ENCODE measurements around the gene UEVLD.

Gene UEVLD

GRCh38 chr11:18588297-18589252, at the start of gene UEVLD:
TSS of gene UEVLD (minus strand) at chr11:18588734. CDS start at chr11:18588654, 80 bp downstream.
- TF ChIP-seq CTCF (IDR thresholded peaks at IDR 0.05; ENCODE audit: extremely low read depth, missing control alignments): no peak
- peak; percentile 72 for DNase-seq (ENCODE audit: low spot score)

DNA sequence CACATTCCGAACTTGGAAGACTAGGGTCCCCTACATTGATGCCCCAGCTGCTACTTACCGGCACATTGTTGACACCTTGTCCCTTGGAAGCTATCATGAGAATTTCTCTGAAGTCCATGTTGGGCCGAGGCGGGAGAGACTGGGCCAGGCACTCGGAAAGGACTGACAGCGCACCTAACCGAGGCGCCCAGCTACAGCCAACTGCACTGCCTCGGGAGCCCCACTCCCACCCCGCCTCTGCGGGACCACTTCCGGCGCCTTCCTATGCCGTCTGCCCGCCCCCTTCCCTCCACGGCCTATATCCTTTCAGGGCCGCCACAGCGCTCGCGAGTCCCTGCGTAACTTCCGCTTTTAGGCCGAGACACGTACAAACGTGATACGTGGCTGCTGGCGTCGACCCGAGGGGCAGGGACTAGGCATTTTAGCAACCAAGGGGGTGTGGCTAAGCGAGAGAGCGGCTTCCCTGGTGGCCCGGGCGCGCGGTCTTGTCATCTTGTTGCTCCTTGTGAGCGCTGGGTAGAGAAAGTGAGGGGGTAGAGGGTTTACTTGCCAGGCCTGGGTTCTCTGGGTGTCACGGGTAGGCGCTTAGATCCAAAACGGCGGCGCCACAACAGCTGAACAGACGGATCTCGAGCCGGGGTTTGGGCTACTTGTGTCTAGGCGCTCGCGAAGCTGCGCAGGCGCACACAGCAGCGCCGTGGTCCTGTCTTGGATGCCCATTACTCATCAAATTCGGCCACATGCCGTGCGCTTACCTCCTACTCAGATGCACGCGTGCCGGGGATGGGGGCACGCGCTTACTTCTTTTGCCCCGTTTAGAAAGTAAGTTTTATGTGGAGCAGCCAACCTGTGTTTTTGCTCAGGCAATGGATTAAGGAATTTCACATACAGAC, 45.9 kb upstream of the UEVLD start, which contains the start of gene SPTY2D1:
SPTY2D1 (minus strand) TSS at position 203 of the 893 bp plus-strand sequence; CDS start at position 118, 85 bp downstream.
- DNase-seq (ENCODE audit: low spot score): peak; percentile 91
- no peak for TF ChIP-seq CTCF (IDR thresholded peaks at IDR 0.05; ENCODE audit: extremely low read depth, missing control alignments)

DNA sequence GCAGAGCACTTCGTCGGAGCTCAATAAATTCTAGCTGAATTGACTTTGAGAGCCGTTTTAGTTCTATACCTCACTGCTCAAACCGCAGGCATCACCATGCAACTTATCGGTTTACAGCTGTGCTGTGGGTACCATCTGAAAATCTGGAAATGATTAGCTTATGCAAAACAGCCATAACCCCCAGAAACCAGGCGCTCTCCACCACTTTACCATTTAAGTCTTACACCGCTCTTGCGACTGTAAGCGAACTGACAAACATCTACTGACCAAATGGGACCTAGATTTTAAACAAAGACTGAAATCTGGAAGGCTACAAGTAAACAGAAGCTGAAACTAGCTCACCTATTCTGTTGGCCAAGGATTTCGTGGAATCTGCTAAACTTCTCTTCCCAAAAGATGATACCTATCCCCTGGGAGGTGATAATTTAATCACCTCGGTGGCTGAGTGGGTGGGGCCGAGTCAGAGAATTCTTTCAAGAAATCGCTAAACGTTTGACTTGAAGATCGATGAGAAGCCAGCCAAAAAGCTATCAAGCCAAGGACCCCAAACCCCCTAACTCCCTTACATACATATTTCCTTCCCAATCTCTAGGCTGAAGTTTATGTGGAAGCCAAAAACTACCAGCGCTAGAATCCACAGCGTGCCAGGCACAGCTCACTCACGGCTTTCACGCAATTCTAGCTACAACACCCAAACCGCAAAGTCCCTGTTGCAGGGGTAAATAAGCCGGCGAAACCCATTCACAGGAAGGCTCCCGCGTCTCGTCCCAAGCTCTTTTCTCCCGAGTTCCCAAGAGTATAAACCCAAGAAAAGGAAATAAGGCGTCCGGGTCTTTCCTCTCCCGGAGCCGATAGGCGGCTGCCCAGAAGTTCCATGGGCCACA, 45.0 kb upstream of the UEVLD start:
- no peak for TF ChIP-seq CTCF (IDR thresholded peaks at IDR 0.05; ENCODE audit: extremely low read depth, missing control alignments)
- DNase-seq (ENCODE audit: low spot score): peak; percentile 30

GRCh38 chr11:18632841-18633240, 44.3 kb upstream of the UEVLD start:
- TF ChIP-seq CTCF (IDR thresholded peaks at IDR 0.05; ENCODE audit: extremely low read depth, missing control alignments): no peak
- no peak for DNase-seq (ENCODE audit: low spot score)

DNA sequence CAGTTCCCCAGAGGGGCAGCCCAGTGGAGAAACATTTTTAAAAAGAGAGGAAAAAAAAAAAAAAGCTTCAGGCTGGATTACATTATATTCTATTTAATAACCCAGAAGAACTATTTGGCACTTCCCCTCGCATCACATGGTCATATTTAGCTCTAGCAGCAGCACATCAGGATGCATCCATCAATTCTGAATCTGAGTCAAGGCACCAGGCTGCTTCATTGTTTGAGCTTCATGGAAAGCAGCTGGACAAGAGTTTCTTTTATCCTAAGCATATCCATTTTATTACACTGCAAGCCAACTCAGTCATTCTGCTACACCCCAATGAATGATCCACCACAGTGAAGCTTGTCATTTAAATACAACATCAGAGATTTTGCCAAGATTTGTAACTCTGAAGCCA, 35.6 kb upstream of the UEVLD start:
- DNase-seq (ENCODE audit: low spot score): no peak
- TF ChIP-seq CTCF (IDR thresholded peaks at IDR 0.05; ENCODE audit: extremely low read depth, missing control alignments): no peak

- no peak for DNase-seq (ENCODE audit: low spot score)
- TF ChIP-seq CTCF (IDR thresholded peaks at IDR 0.05; ENCODE audit: extremely low read depth, missing control alignments): no peak
These were observed 35.2 kb upstream of the UEVLD start for GRCh38 chr11:18623707-18624106.

Measured in GM20000 (cell line).